HG03095 (cell line): ENCODE measurements around the gene PSME3IP1.
A peak's percentile ranks its signal among the peaks of the same experiment; 100 is the strongest.

Experiments used
- ATAC-seq: cut with Tn5 transposase; IDR thresholded peaks from one replicate; pipeline ENCODE4 v1.9.1; 2021; ENCODE audit warnings: moderate library complexity; ENCODE audit not compliant: unreplicated experiment

Gene PSME3IP1

DNA sequence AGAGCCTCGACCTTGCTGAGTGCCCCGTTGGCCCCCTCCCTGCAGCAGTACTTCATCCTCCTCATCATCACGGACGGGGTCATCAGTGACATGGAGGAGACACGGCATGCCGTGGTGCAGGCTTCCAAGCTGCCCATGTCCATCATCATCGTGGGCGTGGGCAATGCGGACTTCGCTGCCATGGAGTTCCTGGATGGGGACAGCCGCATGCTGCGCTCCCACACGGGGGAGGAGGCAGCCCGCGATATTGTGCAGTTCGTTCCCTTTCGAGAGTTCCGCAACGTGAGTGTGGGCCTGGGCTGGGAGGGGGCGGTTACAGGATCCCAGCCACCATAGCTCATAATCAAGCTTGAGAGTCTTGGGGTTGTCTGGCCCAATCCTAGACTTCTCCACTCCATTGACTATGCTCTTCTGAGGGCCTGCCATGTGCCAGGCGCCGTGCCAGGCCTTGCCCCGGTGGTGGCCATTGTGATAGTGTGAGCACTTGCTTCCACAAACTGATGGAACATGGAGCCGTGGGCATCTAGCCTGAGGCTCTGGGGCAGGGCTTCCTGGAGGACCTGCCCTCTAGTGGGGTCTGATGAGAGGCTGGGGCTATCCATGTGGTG lies 39.7 kb downstream of the PSME3IP1 start:
- ATAC-seq: no peak

DNA sequence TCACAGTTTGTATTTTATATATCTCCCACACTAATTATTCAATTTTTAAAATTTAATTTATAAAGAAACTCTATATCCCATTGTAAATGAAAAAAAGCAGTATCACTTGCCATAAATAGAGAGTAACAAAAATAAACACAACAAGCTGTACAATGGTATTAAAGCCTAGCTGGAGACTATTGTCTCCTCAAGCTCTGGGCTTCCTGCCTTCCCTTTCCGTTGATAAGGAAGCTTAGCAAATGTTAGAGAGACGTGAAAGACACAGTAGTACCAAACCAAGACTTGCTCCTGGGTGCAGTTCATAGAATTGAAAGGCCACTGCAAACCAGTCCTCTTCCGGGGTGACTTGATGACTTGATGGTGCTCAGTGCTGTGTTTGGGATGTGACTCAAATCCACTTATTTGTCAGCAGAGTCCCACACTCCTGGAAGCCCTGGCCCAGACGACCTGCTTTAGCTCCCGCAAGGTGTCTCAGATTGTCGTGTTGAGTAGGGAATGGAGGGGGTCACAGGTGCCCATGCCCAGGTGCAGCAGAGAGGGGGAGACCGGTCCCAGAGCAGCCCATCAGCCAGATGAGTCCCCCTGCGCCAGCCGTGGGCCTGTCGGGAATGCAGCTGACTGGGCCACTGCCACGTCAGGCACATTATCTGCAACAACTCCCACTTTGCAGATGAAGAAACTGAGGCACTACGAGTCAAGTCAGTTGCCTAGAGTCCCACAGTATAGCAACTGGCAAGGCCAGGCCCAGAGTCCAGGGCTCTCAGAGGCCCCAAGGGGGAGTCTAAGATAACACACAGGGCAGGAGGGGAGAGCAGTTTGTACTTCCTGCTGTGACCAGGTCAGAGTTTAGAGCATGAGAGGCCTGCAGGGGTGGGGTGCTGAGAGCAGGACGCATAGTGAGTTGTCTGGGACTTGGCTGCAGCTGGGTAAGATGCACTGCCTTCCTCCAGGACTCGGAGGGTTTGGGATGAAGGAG lies 40.5 kb downstream of the PSME3IP1 start:
- ATAC-seq: no peak

DNA sequence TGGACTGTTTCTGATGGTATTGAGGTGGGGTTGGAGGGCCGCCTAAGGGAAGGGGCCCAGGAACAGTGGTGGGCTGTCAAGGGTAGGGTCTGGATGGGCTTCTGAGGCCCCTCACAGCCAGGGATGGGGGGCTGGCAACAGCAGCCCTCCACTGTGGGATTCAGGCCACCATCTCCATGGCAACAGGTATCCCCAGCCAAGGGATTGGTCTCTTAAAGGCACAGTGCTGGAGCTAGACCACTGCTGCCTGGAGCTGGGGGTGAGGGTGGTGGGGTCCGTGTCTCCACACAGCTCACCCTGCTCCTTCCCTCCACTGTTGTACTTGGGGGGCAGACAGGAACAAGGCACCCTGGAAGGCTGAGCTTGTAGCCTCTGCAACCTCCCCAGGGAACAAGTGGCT lies 41.8 kb downstream of the PSME3IP1 start:
- ATAC-seq: no peak

DNA sequence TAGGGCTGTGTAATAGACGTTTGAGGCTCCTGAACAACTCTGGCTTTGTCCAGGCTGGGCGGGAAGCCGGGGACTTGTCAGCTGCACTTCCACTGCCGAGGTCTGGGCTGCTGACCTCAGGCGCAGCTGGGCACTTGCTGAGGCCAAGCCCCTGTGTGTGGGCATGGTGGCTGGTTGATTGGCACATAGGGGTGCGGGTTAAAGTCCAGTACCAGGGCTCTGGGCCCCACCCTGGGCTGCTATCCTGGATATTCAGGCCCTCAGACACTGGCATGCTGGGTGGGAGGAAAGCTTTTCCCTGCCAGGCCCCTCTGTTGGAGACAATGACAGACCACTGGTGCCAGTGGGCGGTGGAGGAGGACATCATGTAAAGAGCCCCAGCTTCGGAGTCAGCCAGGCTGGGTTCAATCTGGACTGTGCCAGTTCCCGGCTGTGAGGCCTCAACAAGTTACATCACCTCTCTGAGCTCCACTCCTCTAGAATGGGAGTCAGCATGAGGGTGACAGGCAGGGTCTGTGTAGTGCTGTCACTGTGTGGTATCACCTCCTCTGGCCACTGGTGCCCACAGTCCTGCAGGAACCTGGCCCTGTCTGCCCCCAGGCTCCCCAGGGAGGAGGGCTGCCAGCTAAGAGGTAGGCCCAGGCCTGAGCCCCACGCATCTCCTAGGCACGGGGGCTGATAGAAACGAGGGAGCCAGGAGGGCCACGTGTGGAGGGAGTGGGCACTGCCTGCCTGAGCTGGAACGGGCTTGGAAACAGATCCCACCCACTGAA lies 42.5 kb downstream of the PSME3IP1 start:
- no peak for ATAC-seq

DNA sequence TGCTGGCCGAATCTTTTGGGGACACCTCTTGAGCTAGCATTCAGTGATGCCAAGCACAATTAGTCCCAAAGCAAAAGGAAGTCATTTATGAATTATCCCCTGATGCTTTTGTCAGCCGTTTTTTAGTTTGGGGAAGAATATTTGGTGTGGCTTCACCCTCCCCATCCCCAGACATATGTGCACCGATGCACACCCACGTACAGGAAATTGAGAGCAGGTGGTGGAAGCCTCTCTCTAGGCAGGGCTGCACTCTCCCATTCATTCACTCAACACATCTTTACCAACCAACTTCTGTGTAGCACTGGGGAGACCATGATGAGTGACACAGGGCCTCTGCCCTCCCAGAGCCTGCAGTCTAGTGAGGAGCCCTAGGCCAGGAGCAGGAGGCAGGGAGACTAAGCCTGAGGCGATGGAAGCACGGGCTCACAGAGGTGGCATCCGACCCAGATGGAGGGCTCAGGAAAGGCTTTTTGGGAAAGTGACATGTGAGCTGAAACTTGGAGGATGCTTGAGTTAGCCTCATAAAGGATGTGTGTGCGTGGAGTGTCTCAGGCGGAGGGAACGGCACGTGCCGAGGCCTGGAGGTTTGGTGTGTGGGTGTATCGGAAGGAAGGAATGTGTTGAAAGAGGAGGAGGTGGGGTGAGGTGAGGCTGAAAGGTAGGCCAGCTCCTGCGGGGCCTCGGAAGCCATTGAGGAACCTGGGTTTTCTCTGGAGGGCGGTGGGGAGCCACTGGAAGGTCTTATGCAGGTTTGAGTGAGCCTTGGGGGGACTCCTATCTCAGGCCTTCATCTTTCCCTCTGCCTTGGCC lies 43.8 kb downstream of the PSME3IP1 start:
- peak; percentile 67 for ATAC-seq

DNA sequence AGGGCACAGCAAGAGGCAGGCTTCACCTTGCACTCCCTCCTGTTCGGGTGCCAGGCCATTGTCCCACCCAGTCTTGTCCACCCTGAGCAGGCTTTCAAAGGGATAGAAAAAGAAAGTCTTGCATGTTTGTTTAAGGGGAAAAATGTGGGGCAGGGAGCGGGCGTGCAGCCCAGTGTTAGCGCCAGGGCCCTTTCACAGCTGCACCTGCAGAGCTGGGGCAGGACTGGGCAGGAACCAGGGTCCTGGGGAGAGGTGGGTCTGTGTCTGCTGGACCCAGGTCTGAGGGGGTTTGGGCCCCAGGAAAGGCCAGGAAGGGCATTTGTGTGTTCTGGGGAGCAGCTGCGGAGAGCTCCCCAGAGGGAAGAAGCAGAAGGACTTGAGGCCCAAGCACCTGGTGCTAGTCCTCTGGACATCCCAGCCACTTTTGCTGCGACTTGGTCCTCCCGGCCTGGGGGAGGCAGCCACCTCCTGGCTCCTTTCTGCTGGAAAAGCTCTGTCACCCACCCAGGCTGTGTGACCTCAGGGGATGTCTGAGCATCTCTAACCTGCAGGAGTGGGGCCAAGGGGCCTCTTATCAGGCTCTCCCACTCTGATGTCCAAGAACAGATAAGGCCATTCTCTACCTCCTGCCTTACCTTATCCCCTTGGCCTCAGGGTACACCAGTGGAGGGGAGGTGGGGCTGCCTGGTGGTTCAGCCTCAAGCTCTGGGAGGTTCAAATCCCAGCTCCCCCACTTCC lies 44.7 kb downstream of the PSME3IP1 start:
- no peak for ATAC-seq

DNA sequence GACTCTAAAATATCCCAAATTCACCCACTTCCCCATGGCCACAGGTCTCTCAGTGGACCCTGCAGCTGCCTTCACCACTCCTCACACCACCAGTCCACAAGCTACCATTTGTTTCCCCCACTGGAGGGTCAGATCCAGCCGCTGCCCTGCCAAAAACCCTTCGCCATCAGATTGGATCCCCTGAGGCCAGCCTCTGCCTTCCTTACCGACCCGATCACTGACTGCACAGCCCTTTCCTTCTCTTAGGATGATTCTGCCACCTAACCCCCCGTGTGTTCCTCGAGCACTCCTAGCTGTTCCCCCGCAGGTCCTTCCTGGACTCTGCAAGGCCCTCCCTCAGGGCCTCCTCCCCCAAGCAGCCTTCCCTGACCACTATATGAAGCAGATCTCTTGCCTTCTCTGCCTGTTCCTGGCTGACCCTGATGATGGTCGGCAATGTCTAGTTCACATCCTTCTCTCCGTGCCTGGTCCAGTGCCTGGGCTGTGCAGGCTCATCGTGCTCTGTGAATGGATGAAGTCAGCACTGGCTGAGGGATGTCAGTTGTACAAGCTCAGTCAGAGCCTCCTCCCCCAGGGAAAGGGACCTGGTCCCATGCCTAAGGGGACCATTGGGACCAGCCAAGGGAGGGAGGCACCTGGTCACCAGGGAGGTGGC lies 47.4 kb downstream of the PSME3IP1 start:
- no peak for ATAC-seq

DNA sequence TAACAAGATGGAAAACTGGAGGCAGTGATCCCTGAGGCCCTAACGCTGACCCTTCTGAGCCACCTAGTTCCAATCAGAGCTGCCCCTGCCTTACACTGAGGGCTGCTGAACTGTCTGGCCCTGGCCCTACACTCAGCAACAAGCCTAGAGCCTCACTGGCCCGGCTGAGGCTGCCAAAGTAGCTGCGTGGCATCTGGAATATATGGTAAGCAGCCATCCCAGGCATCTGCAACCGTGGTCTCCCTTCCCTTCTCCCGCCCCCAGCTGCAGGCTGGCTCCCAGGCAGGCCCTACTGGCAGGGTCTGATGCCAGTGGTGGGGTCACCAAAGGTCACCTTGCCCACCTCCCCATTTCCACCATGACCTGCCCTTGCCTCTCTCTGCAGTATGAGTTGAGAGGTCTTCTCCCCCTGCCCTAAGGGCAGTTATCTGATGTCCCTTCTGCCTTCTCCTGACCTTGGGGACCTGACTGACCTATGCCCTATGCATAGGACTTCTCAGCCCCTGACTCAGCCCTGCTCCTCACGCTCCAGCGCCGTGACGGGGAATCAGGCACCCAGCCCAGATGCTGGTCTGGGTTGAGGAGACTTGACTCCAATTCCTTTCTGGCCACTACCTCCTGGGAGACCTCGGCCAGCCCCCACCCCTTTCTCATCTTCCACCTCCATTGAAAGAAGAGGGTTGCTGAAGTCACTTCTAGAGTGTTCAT lies 48.1 kb downstream of the PSME3IP1 start:
- ATAC-seq: no peak

DNA sequence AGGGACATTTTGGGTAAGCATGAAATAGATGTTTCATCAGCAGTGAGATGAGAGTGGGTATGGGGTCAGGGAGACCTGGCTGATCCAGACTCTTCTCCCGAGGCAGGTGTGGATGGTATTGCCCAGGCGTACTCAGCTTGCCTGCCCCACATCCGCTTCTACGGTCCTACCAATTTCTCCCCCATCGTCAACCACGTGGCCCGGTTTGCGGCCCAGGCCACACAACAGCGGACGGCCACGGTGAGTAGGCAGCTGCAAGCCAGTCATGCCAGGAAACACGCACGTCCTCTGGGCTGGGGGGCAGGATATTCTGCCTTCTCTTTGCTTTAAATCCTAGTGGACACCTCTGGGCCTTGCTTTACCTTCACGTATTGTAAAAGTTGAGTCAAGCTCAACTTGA lies 48.8 kb downstream of the PSME3IP1 start:
- no peak for ATAC-seq

DNA sequence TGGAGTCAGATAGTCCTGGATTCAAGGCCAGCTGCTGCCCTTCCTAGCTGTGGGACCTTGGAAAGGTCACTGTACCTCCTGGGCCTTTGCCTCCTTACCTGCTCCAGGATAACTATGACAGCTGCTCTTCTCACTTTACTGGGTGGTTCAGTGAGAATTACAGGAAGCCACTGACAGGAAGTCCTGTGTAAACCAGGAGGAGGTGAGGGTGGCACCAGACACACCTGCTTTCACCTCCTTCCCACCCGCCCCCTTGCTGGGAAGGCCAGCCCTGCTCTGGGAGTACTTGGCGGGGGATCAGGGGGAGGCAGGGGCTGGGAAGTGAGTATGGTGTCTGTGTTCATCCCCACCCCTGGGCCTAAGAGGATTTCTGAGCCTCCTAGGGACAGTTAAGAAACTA lies 50.9 kb downstream of the PSME3IP1 start:
- no peak for ATAC-seq

DNA sequence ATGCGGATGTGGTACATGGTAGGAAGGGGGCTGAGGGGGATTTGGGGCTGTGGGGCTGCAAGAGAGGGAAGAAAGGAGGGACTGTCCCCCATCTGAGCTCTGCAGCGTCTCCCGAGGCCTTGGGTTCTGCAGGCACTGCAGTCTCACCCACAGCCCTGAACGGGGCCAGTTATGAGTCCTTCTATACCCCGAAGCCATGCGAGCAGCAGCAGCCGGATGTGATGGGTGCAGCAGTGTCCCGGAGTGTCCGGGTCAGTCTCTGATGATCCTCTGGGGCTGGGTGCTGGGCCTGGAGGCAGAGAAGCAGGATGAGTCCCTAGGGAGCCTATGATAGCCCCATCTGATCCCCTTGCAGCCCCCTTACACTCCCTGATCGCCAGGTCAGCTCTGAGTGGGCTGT lies 52.0 kb downstream of the PSME3IP1 start:
- ATAC-seq: no peak

DNA sequence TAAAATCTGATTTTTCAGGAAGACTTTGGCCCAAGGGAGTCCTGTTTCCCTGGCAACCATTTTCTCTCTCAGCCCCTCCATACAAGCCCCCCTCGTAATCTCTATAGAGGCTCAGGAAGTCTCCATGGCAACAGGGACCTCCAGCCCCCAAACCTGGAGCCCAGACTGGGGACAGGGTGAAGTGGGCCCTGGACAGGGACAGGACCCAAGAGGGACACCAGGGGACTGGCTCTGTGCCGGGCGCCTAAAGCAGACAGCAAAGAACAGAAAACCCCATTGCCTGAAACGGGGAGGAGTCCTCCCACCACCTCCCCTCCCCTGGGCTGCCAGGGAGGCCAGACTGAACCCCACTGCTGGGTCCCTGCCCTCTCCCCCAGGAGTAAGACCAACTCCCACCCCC lies 52.8 kb downstream of the PSME3IP1 start:
- ATAC-seq: no peak

DNA sequence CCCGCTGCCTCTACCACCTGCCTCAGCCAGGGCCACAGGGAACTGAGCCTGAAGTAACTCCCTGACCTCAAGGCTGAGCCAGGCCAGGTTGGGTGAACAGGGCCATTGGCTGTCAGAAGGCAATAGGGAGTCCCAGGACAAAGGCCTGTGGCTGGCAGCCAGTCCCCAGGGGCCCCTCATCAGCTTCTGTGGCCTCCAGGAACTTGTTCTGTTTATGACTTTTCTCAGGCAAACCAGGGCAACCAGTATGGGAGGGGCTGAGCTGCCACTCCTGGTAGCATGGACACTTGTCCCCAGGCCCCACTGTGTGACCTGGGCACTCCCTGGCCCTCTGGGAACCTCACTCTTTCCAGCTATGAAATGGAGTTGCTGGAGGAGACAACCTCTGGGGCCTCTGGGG lies 53.4 kb downstream of the PSME3IP1 start:
- no peak for ATAC-seq

DNA sequence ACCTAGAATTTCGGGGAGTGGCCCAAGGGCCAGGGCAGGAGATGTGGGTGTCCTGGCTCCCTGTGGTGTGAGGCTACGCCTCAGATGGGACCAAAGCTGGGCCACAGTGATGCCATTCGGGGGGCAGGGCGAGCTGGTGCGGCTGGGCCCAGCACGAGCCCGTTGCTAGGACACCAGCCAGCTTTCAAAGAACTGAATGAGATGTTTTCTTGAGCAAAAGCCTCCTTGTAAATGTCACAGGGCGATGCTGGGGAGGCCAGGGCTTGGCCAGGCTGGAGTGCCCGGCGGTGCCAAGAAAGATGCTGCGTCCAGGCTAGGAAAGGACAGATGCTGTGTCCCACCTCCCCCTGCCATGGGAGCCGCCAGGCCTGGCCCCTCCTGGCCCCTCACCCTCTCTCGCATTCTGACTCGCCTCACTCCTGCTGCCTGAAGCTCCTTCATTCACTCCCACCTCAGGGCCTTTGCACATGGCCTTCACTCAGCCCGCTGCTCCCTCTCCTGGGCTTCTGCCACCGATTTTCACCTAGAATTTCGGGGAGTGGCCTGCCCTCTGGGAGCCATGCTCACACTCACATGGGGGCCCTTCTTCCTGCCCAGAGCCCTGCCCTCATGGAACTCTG lies 54.4 kb downstream of the PSME3IP1 start:
- ATAC-seq: no peak

DNA sequence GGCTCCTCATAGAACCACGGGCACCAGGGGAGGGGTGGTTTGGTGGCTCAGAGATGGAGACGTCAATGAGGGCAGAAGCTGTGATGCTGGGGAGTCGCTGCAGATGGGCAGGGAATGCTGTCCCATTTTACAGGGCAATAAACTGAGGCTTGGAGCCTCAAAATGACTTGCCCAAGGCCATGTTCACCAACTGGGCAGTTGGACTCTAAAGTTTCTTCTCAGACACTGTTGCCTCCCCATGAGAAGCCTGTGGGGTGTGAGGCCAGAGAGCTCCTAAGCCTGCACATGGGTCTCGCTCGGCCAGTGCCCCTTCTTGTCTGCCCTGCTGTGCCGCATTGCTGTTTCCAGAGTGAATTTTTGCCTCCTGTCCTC lies 54.9 kb downstream of the PSME3IP1 start:
- no peak for ATAC-seq

DNA sequence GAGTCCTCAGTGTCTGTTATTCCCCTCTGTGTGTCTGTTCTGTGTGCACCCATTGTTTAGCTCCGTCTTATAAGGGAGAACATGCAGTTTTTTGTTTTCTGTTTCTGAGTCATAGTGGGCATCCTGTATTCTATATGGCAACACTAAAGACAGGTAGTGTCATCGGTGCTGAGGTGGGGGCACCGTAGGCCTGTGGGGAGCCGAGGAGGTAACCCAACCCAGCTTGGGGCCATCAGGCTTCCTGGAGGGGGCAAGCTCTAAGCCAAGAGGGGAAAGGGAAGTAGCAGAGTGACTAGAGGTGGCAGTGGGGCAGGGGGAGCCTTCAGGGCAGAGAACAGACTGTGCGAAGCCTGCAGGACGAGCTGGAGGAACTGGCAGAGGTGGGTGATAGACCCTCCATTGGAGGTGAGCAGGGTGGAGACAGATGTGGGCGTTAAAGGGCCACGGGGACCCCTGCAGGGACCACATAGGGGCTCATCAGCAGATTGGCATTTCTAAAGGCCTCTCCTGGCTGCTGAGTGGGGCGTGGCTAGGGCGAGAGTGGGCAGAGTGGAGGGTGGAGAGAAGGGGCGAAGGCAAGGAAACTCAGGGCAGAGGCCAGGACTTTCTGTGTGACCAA lies 57.0 kb downstream of the PSME3IP1 start:
- ATAC-seq: no peak

DNA sequence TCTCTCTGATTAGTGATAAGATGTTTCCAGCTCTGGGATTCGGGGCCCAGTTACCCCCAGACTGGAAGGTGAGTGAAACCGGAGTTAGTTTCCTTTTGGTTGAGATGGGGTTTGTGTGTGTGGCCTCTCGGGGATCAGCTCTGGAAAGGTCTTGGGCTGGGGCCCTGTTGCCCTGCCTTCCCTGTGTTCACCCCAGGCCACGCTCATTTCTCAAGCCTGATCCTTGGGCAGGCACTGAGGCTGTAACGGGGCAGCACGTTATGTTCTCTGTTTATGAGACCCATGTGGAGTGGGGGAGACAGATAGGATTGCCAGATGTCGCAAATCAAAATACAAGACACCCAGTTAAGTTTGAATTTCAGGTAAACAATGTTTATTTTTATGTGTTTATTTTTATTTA lies 58.0 kb downstream of the PSME3IP1 start:
- no peak for ATAC-seq
